PC-9 (cell line): ENCODE data around the gene UVRAG. TPM values are rescaled to one million over a fixed set of nuclear protein-coding genes. Genes with fewer than 3 reads are reported as not detected.
"Not testable (repeated sequence)": the region's sequence is repeated elsewhere in the genome, so short reads cannot be mapped to it uniquely, and the experiment has no call there.

ENCODE experiments used
- BruUV-seq: library from RNA; stranded (reverse); fragments of 400-500 nt; replicated peaks from 2 replicates; lab custom pipeline; 2021; lab: Mats Ljungman, UMichigan
- CTCF ChIA-PET: fragments of 300-600 bp; sonication (Branson Sonifier 250); formaldehyde crosslinking; loops from one replicate; lab custom pipeline; 2022; ENCODE audit warnings: antibody characterized with exemption; lab: Charles Lee
- POLR2A ChIA-PET: fragments of 300-600 bp; sonication (Branson Sonifier 250); formaldehyde crosslinking; loops from one replicate; lab custom pipeline; 2022; ENCODE audit warnings: antibody characterized with exemption; ENCODE audit not compliant: unreplicated experiment; lab: Charles Lee
- DNase-seq, 2 experiments: peaks; one replicate each; pipeline versions ENCODE4 v3.0.0 to v3.0.0-alpha.2; 2015 to 2022; ENCODE audit warnings: mixed read lengths in 1 of 2
- H2AFZ ChIP-seq: fragments of 200-600 bp; sonication (generic); 2 replicates; pipeline ENCODE4 v1.8.1; 2017; ENCODE audit warnings: antibody characterized with exemption
- H3F3A ChIP-seq: fragments of 200-600 bp; sonication (generic); 2 replicates; pipeline ENCODE4 v1.8.1; 2017; ENCODE audit warnings: antibody characterized with exemption, mild to moderate bottlenecking, low read depth; ENCODE audit not compliant: insufficient read depth
- H3K27ac ChIP-seq: fragments of 200-600 bp; sonication (generic); 2 replicates; pipeline ENCODE4 v1.6.1; 2016; ENCODE audit warnings: mixed run types
- H3K27me3 ChIP-seq: fragments of 200-600 bp; sonication (generic); 2 replicates; pipeline ENCODE4 v1.6.1; 2016; ENCODE audit warnings: low read depth, mixed run types; ENCODE audit not compliant: insufficient read depth
- H3K36me3 ChIP-seq: fragments of 200-600 bp; sonication (generic); 2 replicates; pipeline ENCODE4 v1.6.1; 2016; ENCODE audit warnings: low read depth, mixed run types
- H3K4me1 ChIP-seq: fragments of 200-600 bp; sonication (generic); replicated peaks from 2 replicates; pipeline ENCODE4 v1.6.1; 2016; ENCODE audit warnings: mixed run types; ENCODE audit not compliant: insufficient read depth
- H3K4me2 ChIP-seq: fragments of 200-600 bp; sonication (generic); 2 replicates; pipeline ENCODE4 v1.6.1; 2017; ENCODE audit warnings: mixed run types
- H3K4me3 ChIP-seq: fragments of 200-600 bp; sonication (generic); 2 replicates; pipeline ENCODE4 v1.6.1; 2016; ENCODE audit warnings: mixed run types
- H3K79me2 ChIP-seq: fragments of 200-600 bp; sonication (generic); 2 replicates; pipeline ENCODE4 v1.6.1; 2017; ENCODE audit warnings: low read depth, mixed run types
- H3K9me2 ChIP-seq: fragments of 200-600 bp; sonication (generic); 2 replicates; pipeline ENCODE4 v1.8.1; 2017; ENCODE audit warnings: mild to moderate bottlenecking; ENCODE audit not compliant: insufficient read depth
- H3K9me3 ChIP-seq: fragments of 200-600 bp; sonication (generic); 2 replicates; pipeline ENCODE4 v1.8.1; 2016; ENCODE audit warnings: low read depth; ENCODE audit not compliant: insufficient read depth
- H4K20me1 ChIP-seq: fragments of 200-600 bp; sonication (generic); 2 replicates; pipeline ENCODE4 v1.8.1; 2017; ENCODE audit not compliant: insufficient read depth
- CTCF ChIP-seq: fragments of 200-600 bp; sonication (generic); conservative IDR thresholded peaks from 2 replicates; pipeline ENCODE4 v1.6.1; 2017; ENCODE audit warnings: mixed run types, antibody characterized with exemption, mild to moderate bottlenecking, moderate library complexity
- EZH2 ChIP-seq: fragments of 200-600 bp; sonication (generic); IDR thresholded peaks from 2 replicates; pipeline ENCODE4 v1.8.0; 2017; ENCODE audit warnings: antibody characterized with exemption, low read depth
- intact Hi-C: fragments of 100-400 bp; cut with micrococcal nuclease; formaldehyde crosslinking; loops from one replicate; pipeline ENCODE4 v1.10.0; 2022; ENCODE audit not compliant: unreplicated experiment
- total RNA-seq: library from RNA; stranded (reverse); gene quantifications from 2 replicates; pipeline ENCODE4 v1.2.3, GENCODE V29; 2021

The UVRAG gene
- total RNA-seq, 1 experiment from 2014 or later, result 20.4 TPM

DNA sequence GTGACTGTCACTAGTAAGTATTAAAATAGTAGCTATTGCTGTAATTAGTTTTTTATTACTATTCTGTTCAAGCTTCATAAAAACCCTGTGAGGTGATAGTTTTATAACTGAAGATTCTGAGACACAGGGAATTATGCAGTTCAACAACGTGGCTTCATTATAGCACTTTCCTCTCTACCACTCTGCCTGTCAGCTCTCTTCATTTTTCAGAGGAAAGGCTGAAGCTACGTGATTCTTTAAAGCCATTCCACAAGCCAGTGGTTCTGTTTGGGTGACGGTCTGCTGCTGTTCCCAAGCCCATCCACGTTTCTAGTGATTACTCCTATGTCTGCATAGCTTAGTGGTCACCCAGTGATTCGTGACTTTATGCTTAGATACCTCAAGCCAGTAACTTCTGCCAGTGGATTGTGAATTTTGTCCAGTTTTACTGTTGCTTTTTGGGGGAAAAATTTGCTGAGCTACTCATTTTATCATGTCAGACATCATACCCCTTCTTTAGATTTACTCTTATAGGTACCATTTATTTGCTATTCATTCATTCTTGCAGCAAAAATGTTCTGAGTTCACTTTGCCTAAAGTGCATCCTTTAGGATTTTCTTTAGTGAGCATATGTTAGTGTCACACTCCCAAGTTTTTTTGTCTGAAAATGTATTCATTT, 59.8 kb downstream of the UVRAG start:
- DNase-seq, result no peak
- H3K9me2 ChIP-seq, result no peaks in the 10 kb centered on the region
- H3K36me3 ChIP-seq, result no peaks in the 10 kb centered on the region
- H3K27me3 ChIP-seq, result no peaks in the 10 kb centered on the region
- no peak overlapping the region for H3K4me3 ChIP-seq
- ChIA-PET CTCF (no interaction called here), POLR2A (no interaction called here)
- H3K4me2 ChIP-seq, result no peak overlapping the region
- TF ChIP-seq CTCF, result no peak
- no peak for TF ChIP-seq EZH2
- no peaks in the 10 kb centered on the region for H3K9me3 ChIP-seq
- no peak overlapping the region for H2AFZ ChIP-seq
- 0 out of 2 replicates have a peak, but pooled peaks cover 6% of the 10 kb centered on the region for H3F3A ChIP-seq
- H3K79me2 ChIP-seq, result no peaks in the 10 kb centered on the region
- no peak overlapping the region for H3K27ac ChIP-seq
- BruUV-seq, result no TSS peak
- H3K4me1 ChIP-seq, result no peaks in the 10 kb centered on the region; the same call in 1 of the 2 replicates
- intact Hi-C loops, result no loop called here
- no peaks in the 10 kb centered on the region; the same call in 1 of the 2 replicates for H4K20me1 ChIP-seq

GRCh38 chr11:75877327-75877726, 62.3 kb downstream of the UVRAG start:
- DNase-seq, POLR2A ChIA-PET, H3K36me3 ChIP-seq, intact Hi-C loops, H3F3A ChIP-seq, CTCF ChIA-PET, H3K4me3 ChIP-seq, H4K20me1 ChIP-seq, H3K4me1 ChIP-seq, H3K79me2 ChIP-seq, H3K9me3 ChIP-seq, H2AFZ ChIP-seq, H3K4me2 ChIP-seq, H3K9me2 ChIP-seq, H3K27me3 ChIP-seq, H3K27ac ChIP-seq, BruUV-seq: not testable (repeated sequence)

GRCh38 chr11:75877931-75878330, 62.9 kb downstream of the UVRAG start:
- H3K27ac ChIP-seq, H3K9me3 ChIP-seq, CTCF ChIA-PET, BruUV-seq, H2AFZ ChIP-seq, H4K20me1 ChIP-seq, H3K4me2 ChIP-seq, H3K36me3 ChIP-seq, H3F3A ChIP-seq, H3K4me1 ChIP-seq, H3K79me2 ChIP-seq, intact Hi-C loops, H3K27me3 ChIP-seq, DNase-seq, H3K4me3 ChIP-seq, POLR2A ChIA-PET, H3K9me2 ChIP-seq: not testable (repeated sequence)

DNA sequence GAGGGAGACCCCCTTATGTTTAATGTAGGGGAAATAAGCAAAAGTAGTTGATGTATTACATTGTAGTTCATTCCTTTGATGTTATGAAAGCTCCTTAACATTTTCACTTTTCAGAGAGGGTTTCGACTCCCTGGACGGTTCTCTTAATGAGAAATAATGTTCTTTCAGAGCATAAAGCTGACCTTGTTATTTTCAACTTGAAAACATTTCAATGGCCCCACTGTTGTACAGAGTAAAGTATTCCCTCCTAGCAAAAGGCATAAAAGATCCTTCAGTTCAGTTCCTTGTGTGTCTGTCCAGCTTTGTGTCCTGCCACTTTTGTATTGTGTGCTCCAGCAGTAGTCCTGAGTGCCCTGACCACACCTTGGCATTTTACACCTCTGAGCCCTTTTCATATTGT, 63.9 kb downstream of the UVRAG start:
- Histone ChIP-seq H3K9me2 (no peaks in the 10 kb centered on the region), H3K36me3 (no peaks in the 10 kb centered on the region), H2AFZ (no peak overlapping the region), H3K27me3 (no peaks in the 10 kb centered on the region), H3K27ac (no peak overlapping the region), H3F3A (no peaks in the 10 kb centered on the region), H3K4me3 (no peak overlapping the region), H4K20me1 (no peaks in the 10 kb centered on the region; the same call in 1 of the 2 replicates), H3K9me3 (no peaks in the 10 kb centered on the region), H3K4me2 (no peak overlapping the region), H3K4me1 (no peaks in the 10 kb centered on the region), H3K79me2 (no peaks in the 10 kb centered on the region)
- TF ChIP-seq CTCF, result no peak
- TF ChIP-seq EZH2, result no peak
- no peak for DNase-seq
- CTCF ChIA-PET, result no interaction called here
- intact Hi-C loops, result no loop called here
- no TSS peak for BruUV-seq
- POLR2A ChIA-PET, result no interaction called here
